PC-3 (cell line): ENCODE data around the gene FAM222A. TPM values are rescaled to one million over a fixed set of nuclear protein-coding genes. Genes with fewer than 3 reads are reported as not detected.

Experiments used
- ATAC-seq: fragments of 200-7000 bp; cut with Tn5 transposase; 2 replicates; pipeline ENCODE4 v1.9.1; 2020; ENCODE audit warnings: mild to moderate bottlenecking, moderate library complexity
- BruUV-seq: library from RNA; stranded (reverse); fragments of 400-500 nt; replicated peaks from 2 replicates; lab custom pipeline; 2021; lab: Mats Ljungman, UMichigan
- CTCF ChIA-PET: fragments of 300-600 bp; sonication (Branson Sonifier 250); formaldehyde crosslinking; loops from one replicate; lab custom pipeline; 2022; ENCODE audit warnings: antibody characterized with exemption; lab: Charles Lee
- POLR2A ChIA-PET: fragments of 300-600 bp; sonication (Branson Sonifier 250); formaldehyde crosslinking; loops from one replicate; lab custom pipeline; 2022; ENCODE audit warnings: antibody characterized with exemption; ENCODE audit not compliant: unreplicated experiment; lab: Charles Lee
- DNase-seq: peaks from one replicate; pipeline ENCODE4 v3.0.0-alpha.2; 2015
- H2AFZ ChIP-seq: fragments of 300-600 bp; sonication (generic); 2 replicates; pipeline ENCODE4 v1.6.0; 2016; ENCODE audit warnings: antibody characterized with exemption, low read length
- H3F3A ChIP-seq: fragments of 300-600 bp; sonication (generic); one replicate; pipeline ENCODE4 v1.6.0; 2017; ENCODE audit warnings: antibody characterized with exemption, low read length, control low read depth, mild to moderate bottlenecking; ENCODE audit not compliant: unreplicated experiment
- H3K27ac ChIP-seq: fragments of 300-600 bp; sonication (generic); 2 replicates; pipeline ENCODE4 v1.5.1; 2016; ENCODE audit warnings: mild to moderate bottlenecking, low read length
- H3K27me3 ChIP-seq: fragments of 300-600 bp; sonication (generic); 2 replicates; pipeline ENCODE4 v1.6.1; 2016; ENCODE audit warnings: low read length, mixed read lengths
- H3K36me3 ChIP-seq: fragments of 300-600 bp; sonication (generic); 2 replicates; pipeline ENCODE4 v1.6.1; 2016; ENCODE audit warnings: low read depth, mixed run types, low read length, mixed read lengths
- H3K4me1 ChIP-seq: fragments of 300-600 bp; sonication (generic); 2 replicates; pipeline ENCODE4 v1.5.1; 2016; ENCODE audit warnings: low read length; ENCODE audit not compliant: insufficient read depth
- H3K4me2 ChIP-seq: fragments of 300-600 bp; sonication (generic); 2 replicates; pipeline ENCODE4 v1.6.0; 2016; ENCODE audit warnings: low read length
- H3K4me3 ChIP-seq: fragments of 300-600 bp; sonication (generic); 2 replicates; pipeline ENCODE4 v1.5.1; 2016; ENCODE audit warnings: mild to moderate bottlenecking, low read length, mixed read lengths
- H3K79me2 ChIP-seq: fragments of 300-600 bp; sonication (generic); 2 replicates; pipeline ENCODE4 v1.6.1; 2017; ENCODE audit warnings: low read length, mixed read lengths
- H3K9ac ChIP-seq: fragments of 300-600 bp; sonication (generic); 2 replicates; pipeline ENCODE4 v1.6.0; 2016; ENCODE audit warnings: mild to moderate bottlenecking, low read length
- H3K9me2 ChIP-seq: fragments of 300-600 bp; sonication (generic); replicated peaks from 2 replicates; pipeline ENCODE4 v1.6.1; 2016; ENCODE audit warnings: mixed run types, low read length, mixed read lengths
- H3K9me3 ChIP-seq: fragments of 300-600 bp; sonication (generic); 2 replicates; pipeline ENCODE4 v1.6.1; 2016; ENCODE audit warnings: low read length, mixed read lengths
- H4K20me1 ChIP-seq: fragments of 300-600 bp; sonication (generic); 2 replicates; pipeline ENCODE4 v1.6.1; 2016; ENCODE audit warnings: low read length, mixed read lengths
- EZH2 ChIP-seq: fragments of 300-600 bp; sonication (generic); IDR thresholded peaks from one replicate; pipeline ENCODE4 v1.6.1; 2017; ENCODE audit warnings: antibody characterized with exemption, mild to moderate bottlenecking, low read length; ENCODE audit not compliant: unreplicated experiment
- EZH2phosphoT487 ChIP-seq: fragments of 300-600 bp; sonication (generic); IDR thresholded peaks from 2 replicates; pipeline ENCODE4 v1.6.1; 2018; ENCODE audit warnings: mild to moderate bottlenecking, antibody characterized with exemption, low read length, borderline replicate concordance
- intact Hi-C: fragments of 100-400 bp; cut with micrococcal nuclease; formaldehyde crosslinking; loops from 2 replicates; pipeline ENCODE4 v1.9.0; 2023
- total RNA-seq: library from RNA; depleted of rRNA; stranded (reverse); fragments of >200 nt; gene quantifications from 2 replicates; pipeline ENCODE4 v1.2.3, GENCODE V29; 2014
- TF ChIP-seq, protein P1 (sequence below): fragments of 300-600 bp; sonication (generic); conservative IDR thresholded peaks from 2 replicates; pipeline ENCODE4 v1.5.1; 2017; ENCODE audit warnings: antibody characterized with exemption, low read depth, mild to moderate bottlenecking, low read length

FAM222A gene
- total RNA-seq, 1 experiment from 2014 or later: 11.7 TPM

DNA sequence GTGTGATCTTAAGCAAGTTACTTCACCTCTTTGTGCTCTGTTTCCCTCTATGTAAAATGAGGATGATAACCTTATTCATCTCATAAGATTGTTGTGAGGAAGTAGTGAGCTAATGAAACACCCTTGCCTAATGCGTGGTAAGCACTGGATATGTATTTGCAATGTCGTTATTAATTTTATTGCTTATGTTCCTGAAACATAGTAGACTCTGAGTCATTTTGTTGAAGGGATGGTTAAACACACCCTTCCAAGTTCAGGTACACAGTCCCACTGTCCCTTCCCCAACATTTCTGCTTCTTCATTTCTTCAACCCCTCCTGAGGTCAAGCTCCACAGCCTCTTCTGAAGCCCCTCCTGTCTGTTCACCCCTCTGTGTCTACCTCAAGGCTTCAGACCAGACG, 40.2 kb upstream of the FAM222A start:
- H3K4me1 ChIP-seq: peaks cover 18% of the 10 kb centered on the region
- no peaks in the 10 kb centered on the region for H3K9me2 ChIP-seq
- no peaks in the 10 kb centered on the region for H3F3A ChIP-seq
- H3K9ac ChIP-seq: no peak overlapping the region
- intact Hi-C loops: loop anchor here (1.0 to 2.0 kb wide), 2 partner anchors 9 to 37 kb away; no protein-coding TSS in a partner anchor
- H2AFZ ChIP-seq: no peak overlapping the region
- no peaks in the 10 kb centered on the region for H3K79me2 ChIP-seq
- no peak overlapping the region for H3K27ac ChIP-seq
- H3K4me3 ChIP-seq: no peak overlapping the region
- peak; percentile 51 for DNase-seq
- ChIA-PET CTCF (interaction anchor here (0.7 to 1.0 kb wide), 2 partner anchors 9 to 76 kb away, joined by 3 to 5 read pairs; no protein-coding TSS in a partner anchor), POLR2A (no interaction called here)
- TF ChIP-seq EZH2phosphoT487 (no peak), EZH2 (no peak)
- TF ChIP-seq, protein P1, sequence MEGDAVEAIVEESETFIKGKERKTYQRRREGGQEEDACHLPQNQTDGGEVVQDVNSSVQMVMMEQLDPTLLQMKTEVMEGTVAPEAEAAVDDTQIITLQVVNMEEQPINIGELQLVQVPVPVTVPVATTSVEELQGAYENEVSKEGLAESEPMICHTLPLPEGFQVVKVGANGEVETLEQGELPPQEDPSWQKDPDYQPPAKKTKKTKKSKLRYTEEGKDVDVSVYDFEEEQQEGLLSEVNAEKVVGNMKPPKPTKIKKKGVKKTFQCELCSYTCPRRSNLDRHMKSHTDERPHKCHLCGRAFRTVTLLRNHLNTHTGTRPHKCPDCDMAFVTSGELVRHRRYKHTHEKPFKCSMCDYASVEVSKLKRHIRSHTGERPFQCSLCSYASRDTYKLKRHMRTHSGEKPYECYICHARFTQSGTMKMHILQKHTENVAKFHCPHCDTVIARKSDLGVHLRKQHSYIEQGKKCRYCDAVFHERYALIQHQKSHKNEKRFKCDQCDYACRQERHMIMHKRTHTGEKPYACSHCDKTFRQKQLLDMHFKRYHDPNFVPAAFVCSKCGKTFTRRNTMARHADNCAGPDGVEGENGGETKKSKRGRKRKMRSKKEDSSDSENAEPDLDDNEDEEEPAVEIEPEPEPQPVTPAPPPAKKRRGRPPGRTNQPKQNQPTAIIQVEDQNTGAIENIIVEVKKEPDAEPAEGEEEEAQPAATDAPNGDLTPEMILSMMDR: no peak
- no peaks in the 10 kb centered on the region for H3K36me3 ChIP-seq
- no TSS peak for BruUV-seq
- peak; percentile 87 for ATAC-seq
- no peaks in the 10 kb centered on the region for H3K9me3 ChIP-seq
- no peaks in the 10 kb centered on the region for H4K20me1 ChIP-seq
- H3K4me2 ChIP-seq: peak overlapping the region; percentile 26; the same call in 1 of the 2 replicates
- H3K27me3 ChIP-seq: no peaks in the 10 kb centered on the region

DNA sequence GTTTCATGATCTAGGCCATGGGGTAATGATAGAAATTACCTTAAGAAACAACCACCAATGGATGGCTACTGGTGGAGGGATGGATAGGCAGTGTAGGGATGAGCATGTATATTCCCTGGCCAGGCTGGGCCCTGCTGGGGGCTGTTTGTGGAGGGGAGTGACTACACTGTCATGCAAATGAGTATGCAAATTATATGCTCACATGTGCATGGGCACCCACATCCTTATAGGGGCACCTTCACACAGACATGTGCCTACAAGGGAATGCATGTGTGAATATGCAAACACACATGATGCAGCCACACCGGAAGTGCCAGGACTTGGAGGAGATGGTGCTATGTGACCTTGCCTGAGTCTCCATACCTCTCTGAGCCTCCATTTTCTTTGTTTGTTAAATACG, 39.7 kb upstream of the FAM222A start:
- Histone ChIP-seq H3K9ac (no peak overlapping the region), H3F3A (no peaks in the 10 kb centered on the region), H3K9me2 (no peaks in the 10 kb centered on the region), H3K36me3 (no peaks in the 10 kb centered on the region), H3K27ac (no peak overlapping the region), H3K27me3 (no peaks in the 10 kb centered on the region), H4K20me1 (no peaks in the 10 kb centered on the region), H3K9me3 (no peaks in the 10 kb centered on the region), H3K4me2 (peak overlapping the region; percentile 26; the same call in 1 of the 2 replicates), H3K4me3 (no peak overlapping the region), H3K79me2 (no peaks in the 10 kb centered on the region), H3K4me1 (peaks cover 18% of the 10 kb centered on the region), H2AFZ (no peak overlapping the region)
- ATAC-seq (no peak), DNase-seq (no peak)
- ChIA-PET POLR2A (no interaction called here), CTCF (interaction anchor here (0.7 to 1.0 kb wide), 2 partner anchors 9 to 76 kb away, joined by 3 to 5 read pairs; no protein-coding TSS in a partner anchor)
- TF ChIP-seq EZH2 (no peak), EZH2phosphoT487 (no peak)
- TF ChIP-seq, protein P1: no peak
- no TSS peak for BruUV-seq
- intact Hi-C loops: loop anchor here (1.0 to 2.0 kb wide), 2 partner anchors 8 to 37 kb away; no protein-coding TSS in a partner anchor

DNA sequence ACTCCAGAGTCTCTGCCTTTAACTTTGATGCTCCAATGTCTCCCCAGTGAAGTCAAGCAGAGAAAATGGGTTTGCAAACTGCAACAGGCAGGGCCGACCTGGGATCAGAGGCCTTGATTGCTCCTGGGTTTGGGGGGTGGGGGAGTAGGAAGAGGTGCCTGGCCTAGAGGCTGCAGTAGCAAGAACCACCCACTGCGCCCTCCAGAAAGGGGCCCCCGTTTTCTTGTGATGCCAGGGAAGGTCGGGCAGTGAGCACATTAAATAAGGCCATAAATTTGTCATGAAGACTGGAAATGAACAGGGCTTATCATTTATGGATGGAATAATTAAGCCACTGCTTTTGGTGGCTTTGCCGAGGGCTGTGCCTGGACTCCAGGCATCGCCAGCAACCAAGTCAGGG, 38.2 kb upstream of the FAM222A start:
- Histone ChIP-seq H2AFZ (no peak overlapping the region), H3K36me3 (no peaks in the 10 kb centered on the region), H3K9me2 (no peaks in the 10 kb centered on the region), H3K4me1 (peaks cover 19% of the 10 kb centered on the region), H3F3A (no peaks in the 10 kb centered on the region), H3K27me3 (no peaks in the 10 kb centered on the region), H3K9ac (no peak overlapping the region), H3K9me3 (no peaks in the 10 kb centered on the region), H3K4me2 (no peak overlapping the region), H3K4me3 (no peak overlapping the region), H3K79me2 (no peaks in the 10 kb centered on the region), H4K20me1 (no peaks in the 10 kb centered on the region), H3K27ac (no peak overlapping the region)
- CTCF ChIA-PET: no interaction called here
- BruUV-seq: no TSS peak
- ATAC-seq (no peak), DNase-seq (no peak)
- intact Hi-C loops: no loop called here
- POLR2A ChIA-PET: no interaction called here
- TF ChIP-seq EZH2 (no peak), EZH2phosphoT487 (no peak)
- TF ChIP-seq, protein P1: no peak
